ENCODE results near the gene TEX53. TPM values are rescaled to one million over a fixed set of nuclear protein-coding genes. Genes with fewer than 3 reads are reported as not detected.

TEX53 gene
- total RNA-seq, 1 experiment from 2014 or later: not detected

GRCh38 chr9:114664181-114664580 is 6.6 kb upstream of the TEX53 start (continued):
- TF ChIP-seq RAD21 (IDR thresholded peaks at IDR 0.05; ENCODE audit: low read depth): no peak
- no peak for TF ChIP-seq FOSL1 (IDR thresholded peaks at IDR 0.05; ENCODE audit: low read depth)
- TF ChIP-seq SP1 (IDR thresholded peaks at IDR 0.05; ENCODE audit: low read depth): no peak
- TF ChIP-seq TCF7L2 (IDR thresholded peaks at IDR 0.05; ENCODE audit: borderline replicate concordance, extremely low read depth, insufficient read depth, insufficient read length): no peak
- TF ChIP-seq SIN3A (IDR thresholded peaks at IDR 0.05; ENCODE audit: low read depth): no peak

DNA sequence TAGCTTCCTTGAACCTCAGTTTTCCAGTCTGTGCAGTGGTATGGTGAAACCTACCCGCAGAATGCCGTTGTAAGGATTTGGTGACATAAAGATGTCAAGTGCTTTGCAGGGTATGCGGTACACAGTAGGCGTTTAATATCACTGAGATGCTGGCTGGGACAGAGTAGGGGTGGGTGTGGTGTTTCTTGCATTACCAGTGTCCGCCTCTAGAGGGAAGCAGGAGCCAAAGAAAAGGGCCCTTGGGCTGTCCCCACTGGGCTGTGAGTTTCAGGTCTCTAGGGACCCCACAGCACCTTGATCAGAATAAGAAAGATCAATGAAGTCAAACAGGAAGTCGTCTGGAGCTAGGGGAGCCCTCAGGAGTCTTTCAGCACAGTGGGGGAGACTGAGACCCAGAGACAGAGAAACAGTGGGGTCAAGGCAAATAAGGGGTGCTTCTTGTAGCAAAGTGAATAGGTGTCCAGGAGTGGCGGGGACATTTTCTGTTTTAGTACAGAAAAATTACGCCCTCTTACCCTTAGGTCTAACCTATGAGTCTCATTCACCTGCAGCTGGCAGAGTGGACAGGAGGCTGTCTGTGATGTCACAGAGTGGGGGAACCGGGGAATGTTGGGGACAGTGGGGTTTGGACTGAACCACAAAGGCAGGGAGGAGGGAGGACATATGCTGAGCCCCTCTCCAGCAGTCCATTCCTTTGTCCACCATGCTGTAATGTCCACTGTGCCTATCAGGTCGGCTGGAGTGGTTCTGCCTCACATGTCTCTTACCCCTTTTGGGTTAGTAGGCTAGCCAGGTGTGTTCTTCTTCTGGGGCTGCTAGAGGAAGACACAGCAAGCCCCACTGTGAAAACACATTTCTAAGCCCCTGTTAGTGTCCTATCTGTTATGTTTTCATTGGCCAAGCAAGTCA is 4.7 kb upstream of the TEX53 start:
- Histone ChIP-seq H3K27ac (ENCODE audit: low read depth, low read length) (no peak overlapping the region), H3K4me1 (ENCODE audit: control insufficient read depth in 1 of 2, insufficient read depth in 2 of 2, low read length in 2 of 2) (no peaks in the 10 kb centered on the region), H3K79me2 (ENCODE audit: insufficient read depth, low read length) (no peaks in the 10 kb centered on the region), H3K27me3 (ENCODE audit: insufficient read depth, low read length) (peaks cover 18% of the 10 kb centered on the region; the same call in 1 of the 2 replicates), H4K20me1 (ENCODE audit: insufficient read depth) (no peaks in the 10 kb centered on the region), H3K4me2 (ENCODE audit: low read length) (no peak overlapping the region), H3K9ac (ENCODE audit: low read length) (no peak overlapping the region), H3K4me3 (replicated peaks in 1 of 2; ENCODE audit: low read depth in 1 of 2, low read length in 2 of 2) (no peak overlapping the region), H3K9me3 (ENCODE audit: control insufficient read depth in 1 of 2, insufficient read depth in 1 of 2, low read depth in 1 of 2, low read length in 2 of 2) (no peaks in the 10 kb centered on the region), H3K36me3 (ENCODE audit: control insufficient read depth in 1 of 2, insufficient read depth in 2 of 2, low read length in 2 of 2) (no peaks in the 10 kb centered on the region), H2AFZ (ENCODE audit: low read depth, low read length, poor library complexity, severe bottlenecking) (no peak overlapping the region), H3K9me2 (ENCODE audit: insufficient read depth) (no peaks in the 10 kb centered on the region)
- ATAC-seq: peak; percentile 96
- RAD21 ChIA-PET (ENCODE audit: low non-redundant PET in 1 of 2, low total read pairs in 2 of 2, uncharacterized antibody in 2 of 2, unreplicated experiment in 2 of 2): no interaction called here
- no peak for DNase-seq (ENCODE audit: low read depth, low spot score)
- intact Hi-C loops (cut with micrococcal nuclease): loop anchor here (1.0 kb wide), 3 partner anchors 245 to 352 kb away; no protein-coding TSS in a partner anchor
- TF ChIP-seq RAD21 (IDR thresholded peaks at IDR 0.05; ENCODE audit: low read depth): peak; percentile 82
- TF ChIP-seq, protein P1, sequence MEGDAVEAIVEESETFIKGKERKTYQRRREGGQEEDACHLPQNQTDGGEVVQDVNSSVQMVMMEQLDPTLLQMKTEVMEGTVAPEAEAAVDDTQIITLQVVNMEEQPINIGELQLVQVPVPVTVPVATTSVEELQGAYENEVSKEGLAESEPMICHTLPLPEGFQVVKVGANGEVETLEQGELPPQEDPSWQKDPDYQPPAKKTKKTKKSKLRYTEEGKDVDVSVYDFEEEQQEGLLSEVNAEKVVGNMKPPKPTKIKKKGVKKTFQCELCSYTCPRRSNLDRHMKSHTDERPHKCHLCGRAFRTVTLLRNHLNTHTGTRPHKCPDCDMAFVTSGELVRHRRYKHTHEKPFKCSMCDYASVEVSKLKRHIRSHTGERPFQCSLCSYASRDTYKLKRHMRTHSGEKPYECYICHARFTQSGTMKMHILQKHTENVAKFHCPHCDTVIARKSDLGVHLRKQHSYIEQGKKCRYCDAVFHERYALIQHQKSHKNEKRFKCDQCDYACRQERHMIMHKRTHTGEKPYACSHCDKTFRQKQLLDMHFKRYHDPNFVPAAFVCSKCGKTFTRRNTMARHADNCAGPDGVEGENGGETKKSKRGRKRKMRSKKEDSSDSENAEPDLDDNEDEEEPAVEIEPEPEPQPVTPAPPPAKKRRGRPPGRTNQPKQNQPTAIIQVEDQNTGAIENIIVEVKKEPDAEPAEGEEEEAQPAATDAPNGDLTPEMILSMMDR (IDR thresholded peaks at IDR 0.05 in 2 of 3, conservative IDR thresholded peaks at IDR 0.05 in 1 of 3; ENCODE audit: borderline replicate concordance in 1 of 3, insufficient read depth in 1 of 3, low read depth in 2 of 3, low read length in 2 of 3): peak; percentile 74 to 89 (median 86)
- TF ChIP-seq SP1 (IDR thresholded peaks at IDR 0.05; ENCODE audit: low read depth): no peak
- TF ChIP-seq, protein P2, sequence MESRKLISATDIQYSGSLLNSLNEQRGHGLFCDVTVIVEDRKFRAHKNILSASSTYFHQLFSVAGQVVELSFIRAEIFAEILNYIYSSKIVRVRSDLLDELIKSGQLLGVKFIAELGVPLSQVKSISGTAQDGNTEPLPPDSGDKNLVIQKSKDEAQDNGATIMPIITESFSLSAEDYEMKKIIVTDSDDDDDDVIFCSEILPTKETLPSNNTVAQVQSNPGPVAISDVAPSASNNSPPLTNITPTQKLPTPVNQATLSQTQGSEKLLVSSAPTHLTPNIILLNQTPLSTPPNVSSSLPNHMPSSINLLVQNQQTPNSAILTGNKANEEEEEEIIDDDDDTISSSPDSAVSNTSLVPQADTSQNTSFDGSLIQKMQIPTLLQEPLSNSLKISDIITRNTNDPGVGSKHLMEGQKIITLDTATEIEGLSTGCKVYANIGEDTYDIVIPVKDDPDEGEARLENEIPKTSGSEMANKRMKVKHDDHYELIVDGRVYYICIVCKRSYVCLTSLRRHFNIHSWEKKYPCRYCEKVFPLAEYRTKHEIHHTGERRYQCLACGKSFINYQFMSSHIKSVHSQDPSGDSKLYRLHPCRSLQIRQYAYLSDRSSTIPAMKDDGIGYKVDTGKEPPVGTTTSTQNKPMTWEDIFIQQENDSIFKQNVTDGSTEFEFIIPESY (IDR thresholded peaks at IDR 0.05; ENCODE audit: extremely low read depth, insufficient replicate concordance, low read length): no peak
- POLR2A ChIA-PET: no interaction called here
- CTCF ChIA-PET: interaction anchor here (0.7 to 1.7 kb wide), 8 partner anchors 9 to 352 kb away, joined by 3 to 7 read pairs (median 3); no protein-coding TSS in a partner anchor
- no TSS peak for BruUV-seq (replicated peaks)
